K562 (cell line): ENCODE data around the gene DDX39A. TPM values are rescaled to one million over a fixed set of nuclear protein-coding genes. Genes with fewer than 3 reads are reported as not detected.

ENCODE experiments used
- ATF3 ChIP-seq, 2 experiments: fragments of 450-650 bp in 1 of 2; sonication (generic) in 1 of 2; formaldehyde crosslinking in 1 of 2; IDR thresholded peaks in 1 of 2; conservative IDR thresholded peaks in 1 of 2; 2 replicates each; pipeline versions ENCODE4 v1.6.1 to v1.8.1; 2016 to 2023; ENCODE audit warnings: mild to moderate bottlenecking in 2 of 2, moderate library complexity in 2 of 2, inconsistent platforms in 1 of 2, missing genetic modification reagents in 1 of 2
- CBX2 ChIP-seq: fragments of 200-600 bp; sonication (generic); IDR thresholded peaks from one replicate; pipeline ENCODE4 v1.6.1; 2012; ENCODE audit warnings: mild to moderate bottlenecking, low read length, inconsistent platforms; ENCODE audit not compliant: insufficient read depth, poor library complexity, severe bottlenecking
- ELF4 ChIP-seq: fragments of 450-650 bp; formaldehyde crosslinking; IDR thresholded peaks from 2 replicates; pipeline ENCODE4 v1.4.0; 2022; ENCODE audit warnings: missing genetic modification characterization
- ETV5 ChIP-seq: sonication (generic); formaldehyde crosslinking; IDR thresholded peaks from 2 replicates; pipeline ENCODE4 v1.4.0; 2020; ENCODE audit warnings: low read depth, mild to moderate bottlenecking, missing genetic modification reagents
- KLF16 ChIP-seq: IDR thresholded peaks from 2 replicates; pipeline ENCODE4 v1.6.1; 2016; ENCODE audit warnings: antibody characterized with exemption
- MAFF ChIP-seq: IDR thresholded peaks from 2 replicates; pipeline ENCODE4 v1.6.1; 2012; ENCODE audit warnings: low read length, improper control_type of control experiment
- MNT ChIP-seq, 2 experiments: fragments of 450-650 bp; conservative IDR thresholded peaks; 2 replicates each; pipeline ENCODE4 v1.6.1; 2017; ENCODE audit warnings: mild to moderate bottlenecking in 2 of 2, moderate library complexity in 2 of 2
- POLR2A ChIP-seq: fragments of 450-650 bp; conservative IDR thresholded peaks from 2 replicates; pipeline ENCODE4 v1.6.1; 2016
- PRDM10 ChIP-seq: fragments of 450-650 bp; IDR thresholded peaks from 2 replicates; pipeline ENCODE4 v1.6.1; 2018; ENCODE audit not compliant: partially characterized antibody
- RBBP5 ChIP-seq: fragments of 200-600 bp; sonication (generic); IDR thresholded peaks from 2 replicates; pipeline ENCODE4 v1.6.1; 2012; ENCODE audit warnings: borderline replicate concordance, mild to moderate bottlenecking, low read length, control low read depth, inconsistent platforms; ENCODE audit not compliant: insufficient read depth, poor library complexity, severe bottlenecking
- RBFOX2 ChIP-seq: fragments of 200-400 bp; formaldehyde crosslinking; IDR thresholded peaks from 2 replicates; pipeline ENCODE4 v1.6.1; 2017; ENCODE audit warnings: low read depth, mild to moderate bottlenecking, low read length, moderate library complexity
- ZNF431 ChIP-seq: sonication (generic); formaldehyde crosslinking; IDR thresholded peaks from 2 replicates; pipeline ENCODE4 v1.8.0; 2022; ENCODE audit warnings: mild to moderate bottlenecking, missing genetic modification reagents
- polyA plus RNA-seq, 8 experiments: library from polyadenylated mRNA; depleted of rRNA in 4 of 8; stranded (reverse) in 5 of 8; unstranded in 3 of 8; fragments of >200 nt; fragmentation: Nextera tagmentation in 2 of 8; fragmentation: Illumina TruSeq in 1 of 8; extraction: Ambion mirVana in 2 of 8; extraction: Trizol in 1 of 8; gene quantifications; 2 replicates each; pipeline versions ENCODE4 v1.2.1 to v1.2.3, GENCODE V29; 2011 to 2014; ENCODE audit warnings: inconsistent platforms in 1 of 8, missing spikeins in 1 of 8
- total RNA-seq, 7 experiments: library from RNA; depleted of rRNA in 6 of 7; stranded (reverse); fragments of >200 nt in 6 of 7; fragmentation: Illumina TruSeq in 2 of 7; extraction: Trizol in 2 of 7; gene quantifications; 2 replicates each; pipeline versions ENCODE4 v1.2.1 to v1.2.3, GENCODE V29; 2011 to 2021; ENCODE audit warnings: low replicate concordance in 1 of 7
- TF ChIP-seq, protein P1 (sequence below): fragments of 250-450 bp; sonication (Bioruptor Pico); IDR thresholded peaks from 2 replicates; pipeline ENCODE4 v1.8.0; 2022; ENCODE audit warnings: inconsistent platforms
- TF ChIP-seq, protein P2 (sequence below): fragments of 250-450 bp; sonication (Bioruptor Pico); IDR thresholded peaks from 2 replicates; pipeline ENCODE4 v1.4.0; 2020
- TF ChIP-seq, protein P3 (sequence below): fragments of 450-650 bp; formaldehyde crosslinking; IDR thresholded peaks from 2 replicates; pipeline ENCODE4 v1.4.0; 2020; ENCODE audit warnings: mild to moderate bottlenecking, moderate library complexity

Gene DDX39A
- total and polyA plus RNA-seq, 9 of the 15 experiments (the other 6 are each of a cell fraction or from before 2014, with no cell fraction given) = 90.3 to 250 (median 188) TPM

DNA sequence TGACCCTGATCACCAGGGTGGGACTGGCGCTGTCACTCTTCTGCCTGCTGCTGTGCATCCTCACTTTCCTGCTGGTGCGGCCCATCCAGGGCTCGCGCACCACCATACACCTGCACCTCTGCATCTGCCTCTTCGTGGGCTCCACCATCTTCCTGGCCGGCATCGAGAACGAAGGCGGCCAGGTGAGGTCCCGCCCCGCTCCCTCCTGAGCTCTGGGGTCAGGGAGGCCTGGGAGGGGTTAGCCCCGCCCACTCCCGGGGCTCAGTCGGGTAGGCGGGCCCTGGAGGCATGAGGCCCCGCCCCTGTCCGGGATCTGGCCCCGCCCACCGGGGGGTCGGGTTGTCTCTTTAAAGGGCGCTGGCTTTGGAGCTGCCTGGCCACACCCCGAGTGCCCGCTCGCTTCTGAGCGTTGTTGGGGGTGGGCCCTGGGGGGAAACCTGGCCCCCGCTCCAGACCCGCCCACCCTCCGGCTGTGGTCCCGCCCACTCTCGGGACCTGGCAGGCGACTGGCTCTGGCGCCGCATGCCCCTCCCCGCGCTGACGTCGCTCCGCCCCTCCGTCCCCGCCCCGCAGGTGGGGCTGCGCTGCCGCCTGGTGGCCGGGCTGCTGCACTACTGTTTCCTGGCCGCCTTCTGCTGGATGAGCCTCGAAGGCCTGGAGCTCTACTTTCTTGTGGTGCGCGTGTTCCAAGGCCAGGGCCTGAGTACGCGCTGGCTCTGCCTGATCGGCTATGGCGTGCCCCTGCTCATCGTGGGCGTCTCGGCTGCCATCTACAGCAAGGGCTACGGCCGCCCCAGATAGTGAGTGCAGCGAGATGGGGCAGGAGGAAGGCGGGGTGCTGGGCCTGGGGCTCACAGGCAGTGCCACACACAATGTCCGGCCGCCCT is 13.1 kb downstream of the DDX39A start (continued):
- peak in 1 of 2 experiments; percentile 35; a peak in 1 of 4 replicates for TF ChIP-seq MNT (conservative IDR thresholded peaks at IDR 0.05)
- TF ChIP-seq KLF16 = peak; percentile 24; the same call in 1 of the 2 replicates
- no peak for TF ChIP-seq PRDM10
- TF ChIP-seq RBFOX2 = peak; percentile 62
- TF ChIP-seq, protein P1, sequence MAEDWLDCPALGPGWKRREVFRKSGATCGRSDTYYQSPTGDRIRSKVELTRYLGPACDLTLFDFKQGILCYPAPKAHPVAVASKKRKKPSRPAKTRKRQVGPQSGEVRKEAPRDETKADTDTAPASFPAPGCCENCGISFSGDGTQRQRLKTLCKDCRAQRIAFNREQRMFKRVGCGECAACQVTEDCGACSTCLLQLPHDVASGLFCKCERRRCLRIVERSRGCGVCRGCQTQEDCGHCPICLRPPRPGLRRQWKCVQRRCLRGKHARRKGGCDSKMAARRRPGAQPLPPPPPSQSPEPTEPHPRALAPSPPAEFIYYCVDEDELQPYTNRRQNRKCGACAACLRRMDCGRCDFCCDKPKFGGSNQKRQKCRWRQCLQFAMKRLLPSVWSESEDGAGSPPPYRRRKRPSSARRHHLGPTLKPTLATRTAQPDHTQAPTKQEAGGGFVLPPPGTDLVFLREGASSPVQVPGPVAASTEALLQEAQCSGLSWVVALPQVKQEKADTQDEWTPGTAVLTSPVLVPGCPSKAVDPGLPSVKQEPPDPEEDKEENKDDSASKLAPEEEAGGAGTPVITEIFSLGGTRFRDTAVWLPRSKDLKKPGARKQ (CRISPR knock-in tag) = no peak
- no peak for TF ChIP-seq ELF4 (CRISPR knock-in tag)
- TF ChIP-seq ZNF431 (CRISPR knock-in tag) = 0 out of 2 replicates have a peak, but pooled peaks have one; percentile 50
- peak; percentile 44 for TF ChIP-seq POLR2A
- TF ChIP-seq, protein P2, sequence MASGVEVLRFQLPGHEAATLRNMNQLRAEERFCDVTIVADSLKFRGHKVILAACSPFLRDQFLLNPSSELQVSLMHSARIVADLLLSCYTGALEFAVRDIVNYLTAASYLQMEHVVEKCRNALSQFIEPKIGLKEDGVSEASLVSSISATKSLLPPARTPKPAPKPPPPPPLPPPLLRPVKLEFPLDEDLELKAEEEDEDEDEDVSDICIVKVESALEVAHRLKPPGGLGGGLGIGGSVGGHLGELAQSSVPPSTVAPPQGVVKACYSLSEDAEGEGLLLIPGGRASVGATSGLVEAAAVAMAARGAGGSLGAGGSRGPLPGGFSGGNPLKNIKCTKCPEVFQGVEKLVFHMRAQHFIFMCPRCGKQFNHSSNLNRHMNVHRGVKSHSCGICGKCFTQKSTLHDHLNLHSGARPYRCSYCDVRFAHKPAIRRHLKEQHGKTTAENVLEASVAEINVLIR (CRISPR knock-in tag) = no peak
- no peak for TF ChIP-seq ATF3 (IDR thresholded peaks at IDR 0.05)
- peak; percentile 52 for TF ChIP-seq ATF3 (CRISPR knock-in tag; conservative IDR thresholded peaks at IDR 0.05)
- TF ChIP-seq ETV5 (CRISPR knock-in tag) = no peak
- TF ChIP-seq, protein P3, sequence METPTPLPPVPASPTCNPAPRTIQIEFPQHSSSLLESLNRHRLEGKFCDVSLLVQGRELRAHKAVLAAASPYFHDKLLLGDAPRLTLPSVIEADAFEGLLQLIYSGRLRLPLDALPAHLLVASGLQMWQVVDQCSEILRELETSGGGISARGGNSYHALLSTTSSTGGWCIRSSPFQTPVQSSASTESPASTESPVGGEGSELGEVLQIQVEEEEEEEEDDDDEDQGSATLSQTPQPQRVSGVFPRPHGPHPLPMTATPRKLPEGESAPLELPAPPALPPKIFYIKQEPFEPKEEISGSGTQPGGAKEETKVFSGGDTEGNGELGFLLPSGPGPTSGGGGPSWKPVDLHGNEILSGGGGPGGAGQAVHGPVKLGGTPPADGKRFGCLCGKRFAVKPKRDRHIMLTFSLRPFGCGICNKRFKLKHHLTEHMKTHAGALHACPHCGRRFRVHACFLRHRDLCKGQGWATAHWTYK (CRISPR knock-in tag) = no peak
- TF ChIP-seq RBBP5 = no peak
- TF ChIP-seq CBX2 = no peak
- TF ChIP-seq MAFF = no peak
